HG03354 (cell line): Measurements from ENCODE around the gene NPAS3.

Source experiments
- ATAC-seq: cut with Tn5 transposase; IDR thresholded peaks from one replicate; pipeline ENCODE4 v1.9.1; 2021; ENCODE audit warnings: mild to moderate bottlenecking; ENCODE audit not compliant: unreplicated experiment, poor library complexity, severe bottlenecking

Gene NPAS3

DNA sequence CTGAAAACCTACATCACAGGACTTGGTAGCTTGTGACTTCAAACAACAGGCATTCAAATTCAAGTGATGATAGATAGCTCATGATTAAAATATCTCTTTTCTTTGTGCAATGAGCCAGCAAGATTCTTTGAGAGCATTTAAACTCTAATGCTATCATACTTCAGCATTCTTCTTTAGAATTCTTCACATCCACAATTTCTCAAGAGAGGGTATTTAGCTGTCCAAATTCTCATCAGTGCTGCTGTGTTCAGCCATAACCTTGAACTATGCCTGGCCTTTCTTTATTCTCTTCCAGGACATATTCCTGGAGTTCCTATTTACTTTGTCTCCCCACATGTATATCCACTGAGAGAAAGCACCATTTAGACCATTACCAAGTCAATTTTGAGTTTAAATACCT, 691.1 kb downstream of the NPAS3 start:
- ATAC-seq, result no peak

DNA sequence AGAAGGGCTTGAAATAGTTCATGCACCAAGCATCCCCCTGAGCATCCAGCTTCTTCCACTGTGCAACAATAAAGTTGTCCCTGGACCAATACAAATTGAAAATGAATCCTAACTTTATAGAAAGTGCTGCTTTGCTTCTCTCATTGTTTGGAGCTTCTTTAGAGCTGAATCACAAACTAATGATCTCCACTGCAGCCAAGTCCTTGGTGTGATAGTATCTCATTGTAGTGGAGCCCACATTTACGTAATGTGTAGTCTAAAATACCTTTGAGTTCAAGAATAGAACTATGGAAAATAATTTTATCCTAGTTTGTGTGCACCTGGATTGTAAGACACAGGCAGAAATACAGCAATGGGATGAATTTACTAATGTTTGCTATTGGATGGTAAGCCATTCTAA, 692.3 kb downstream of the NPAS3 start:
- no peak for ATAC-seq

- ATAC-seq, result no peak
Measured at GRCh38 chr14:33631441-33631840, 692.8 kb downstream of the NPAS3 start.

- no peak for ATAC-seq
Measured at GRCh38 chr14:33634631-33635030, 696.0 kb downstream of the NPAS3 start.

- no peak for ATAC-seq
Measured at GRCh38 chr14:33636716-33637115, 698.0 kb downstream of the NPAS3 start.

DNA sequence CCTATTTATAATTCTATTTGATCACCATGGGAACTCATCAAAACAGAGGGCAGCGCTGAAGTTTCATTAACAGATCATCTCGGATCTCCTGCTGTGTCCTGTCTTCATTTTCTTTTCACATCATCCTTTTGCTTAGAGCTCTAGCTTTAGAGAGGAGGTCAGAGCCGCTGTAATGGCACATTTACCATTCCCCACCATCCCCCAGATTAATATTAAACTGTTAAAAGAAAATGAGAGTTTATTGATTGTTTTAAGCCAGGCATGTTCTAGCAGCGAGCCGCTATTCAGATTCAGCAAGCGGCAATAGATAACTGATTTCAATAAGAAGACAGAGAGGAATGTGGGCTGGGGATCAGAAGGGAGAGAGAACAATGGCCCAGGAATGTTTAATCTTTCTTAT, 703.4 kb downstream of the NPAS3 start:
- no peak for ATAC-seq

DNA sequence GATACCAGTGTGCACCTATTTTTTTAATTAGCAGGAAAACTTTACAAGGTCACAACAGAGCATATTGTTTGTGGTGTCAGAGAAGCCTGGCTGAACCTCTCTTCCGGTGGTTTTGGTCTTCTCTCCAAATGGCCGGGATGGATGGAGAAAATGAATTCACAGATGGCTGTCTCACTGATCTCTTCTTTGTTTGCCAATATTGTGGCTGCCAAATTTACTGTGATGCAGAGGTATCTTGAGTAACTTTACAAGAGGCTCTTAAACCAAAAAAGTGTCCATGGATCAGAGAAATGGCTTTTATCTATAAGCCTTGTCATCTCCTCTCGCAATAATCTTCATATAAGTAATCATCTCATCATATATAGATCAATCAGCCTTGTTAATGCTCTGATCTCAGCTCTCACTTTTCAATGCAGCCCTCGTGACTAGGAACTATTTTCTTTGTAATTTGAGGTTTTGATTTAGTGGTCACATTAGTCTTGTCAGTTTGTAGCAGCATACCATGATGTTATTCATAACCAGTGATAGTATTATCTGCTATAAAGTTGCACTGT, 704.1 kb downstream of the NPAS3 start:
- ATAC-seq, result no peak

DNA sequence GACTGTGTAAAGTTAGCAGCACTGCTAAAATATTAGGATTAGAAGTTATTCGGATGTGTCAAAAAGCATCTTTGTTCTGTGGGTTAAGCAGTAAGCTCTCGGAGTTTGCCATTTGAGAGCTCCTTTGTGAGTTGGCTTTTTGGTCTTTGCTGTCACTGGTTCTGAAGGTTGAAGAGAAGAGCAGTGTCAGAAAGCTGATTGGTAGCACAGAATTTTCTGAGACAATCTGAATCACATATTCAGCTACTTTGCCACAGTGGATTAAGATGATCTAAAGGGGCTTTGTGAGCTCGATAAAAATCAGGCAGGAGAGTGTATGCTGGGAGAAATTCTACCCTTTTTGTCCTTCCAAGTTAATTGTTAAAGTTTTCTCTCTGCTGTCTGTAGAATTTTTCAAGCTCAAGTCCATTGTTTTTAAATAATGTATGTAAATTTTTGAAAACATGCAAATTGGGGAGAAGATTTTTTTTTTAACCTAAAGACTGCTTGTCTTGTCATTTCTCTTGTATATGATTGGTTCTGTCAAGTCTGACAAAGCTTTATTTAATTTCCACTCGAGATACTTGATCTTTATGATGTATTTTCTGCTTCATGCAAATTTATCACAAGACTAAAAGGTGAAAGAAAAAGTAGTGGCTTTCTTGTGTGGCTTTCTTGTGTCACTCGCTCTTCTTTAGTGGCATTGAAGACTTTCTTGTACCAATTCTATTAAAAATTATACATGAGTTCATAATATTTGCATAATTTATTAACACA, 704.9 kb downstream of the NPAS3 start:
- no peak for ATAC-seq

DNA sequence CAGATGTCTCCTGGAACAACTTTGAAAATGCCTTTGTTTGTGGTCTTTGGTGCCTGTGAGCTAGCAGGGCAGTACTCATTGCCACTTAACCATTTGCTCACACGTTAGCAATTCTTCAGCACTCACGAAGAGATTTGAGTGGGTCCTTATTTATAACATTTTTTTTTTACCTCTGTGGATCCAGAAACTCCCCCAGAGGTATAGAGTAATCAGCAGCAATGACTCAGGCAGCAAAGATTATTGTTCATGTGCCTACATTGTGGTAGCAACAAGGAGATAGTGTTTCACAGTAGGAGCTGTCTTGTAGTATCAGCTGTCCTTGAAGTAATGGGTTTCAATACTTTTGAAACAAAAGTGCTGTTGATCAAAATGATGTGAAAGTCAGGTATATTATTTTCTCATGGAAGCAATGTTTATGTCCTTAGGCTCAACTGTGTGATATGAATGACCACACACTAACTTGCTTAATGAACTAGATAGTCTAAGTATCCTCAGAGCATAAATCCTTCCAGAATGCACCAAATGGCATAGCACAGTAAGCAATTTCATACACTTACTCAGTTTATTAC, 708.1 kb downstream of the NPAS3 start:
- ATAC-seq, result no peak

- no peak for ATAC-seq
Measured at GRCh38 chr14:33647385-33647786, 708.7 kb downstream of the NPAS3 start.

DNA sequence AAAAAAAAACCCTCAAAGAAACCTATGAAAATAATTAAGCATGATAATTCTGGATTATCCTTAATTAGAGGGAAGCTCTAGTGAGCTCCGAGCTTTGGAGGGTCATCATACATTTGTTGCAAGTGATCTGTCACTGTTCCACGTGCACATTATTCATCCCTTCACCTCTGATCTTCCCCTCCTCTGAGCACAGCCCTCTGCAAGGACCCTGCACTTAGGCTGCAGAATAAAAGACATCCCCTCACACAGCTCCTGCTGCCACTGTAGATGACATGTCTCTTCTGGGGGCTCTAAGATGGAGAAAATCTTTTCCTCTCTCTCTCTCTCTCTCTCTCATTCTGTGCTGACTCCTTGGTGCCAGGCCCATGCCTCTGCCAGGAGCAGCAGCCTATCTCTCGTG, 711.8 kb downstream of the NPAS3 start:
- ATAC-seq, result no peak

DNA sequence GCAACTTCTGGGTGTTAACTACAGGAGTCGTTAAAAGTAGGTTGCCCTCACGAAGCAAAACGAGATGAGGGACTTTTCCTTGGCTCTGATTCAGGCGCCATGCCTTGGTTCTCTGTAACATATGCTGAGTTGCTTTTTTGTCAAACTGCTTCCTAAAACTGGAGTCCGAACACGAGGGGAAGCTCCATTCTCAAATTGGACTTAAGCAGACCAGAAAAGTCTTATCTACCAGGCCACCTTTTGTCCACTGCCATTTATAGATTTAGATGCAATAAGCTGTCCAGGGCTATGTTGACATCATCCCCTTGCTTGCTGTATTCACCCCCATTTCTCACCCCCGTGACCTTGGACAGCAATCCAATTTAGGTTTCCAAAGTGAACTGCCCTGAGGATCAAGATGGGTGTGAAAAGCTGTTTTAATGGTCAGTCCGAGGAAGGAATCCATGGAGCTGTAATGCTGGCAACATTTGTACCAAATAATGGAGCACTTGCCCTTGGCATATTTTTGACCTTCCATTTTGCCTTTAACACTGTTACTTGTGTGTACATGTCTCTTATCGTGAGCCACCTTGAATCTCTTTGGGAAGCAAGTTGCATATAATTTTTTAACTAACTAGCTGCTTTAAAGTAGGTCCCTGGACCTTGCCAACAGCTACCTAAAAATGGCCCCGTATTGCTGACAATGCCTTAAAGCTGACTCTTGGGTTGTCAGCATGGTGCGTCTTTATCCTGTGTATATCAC, 714.1 kb downstream of the NPAS3 start:
- no peak for ATAC-seq

- ATAC-seq, result no peak
Measured at GRCh38 chr14:33653308-33653695, 714.6 kb downstream of the NPAS3 start.

GRCh38 chr14:33655421-33655820, 716.7 kb downstream of the NPAS3 start:
- ATAC-seq, result no peak

- no peak for ATAC-seq
Measured at GRCh38 chr14:33657476-33657875, 718.8 kb downstream of the NPAS3 start.

DNA sequence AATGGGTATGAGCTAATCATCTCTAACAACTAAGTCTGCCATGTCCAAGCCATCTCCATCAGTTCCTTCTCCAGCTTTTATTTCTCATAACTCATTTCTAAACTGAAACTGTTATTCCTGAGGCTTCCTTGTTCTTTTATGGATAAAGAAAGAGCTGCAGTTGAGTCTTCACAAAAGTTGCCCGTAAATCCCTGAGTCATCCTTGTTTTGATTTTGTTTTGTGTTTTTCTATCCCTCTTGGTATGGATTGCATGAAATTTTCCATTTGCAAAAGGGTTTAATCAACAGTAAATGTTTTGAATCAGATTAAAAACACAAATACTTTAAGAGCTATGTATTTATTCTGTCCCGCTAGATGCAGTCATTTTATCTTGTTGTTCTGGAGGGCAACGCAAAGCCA, 721.6 kb downstream of the NPAS3 start:
- no peak for ATAC-seq

GRCh38 chr14:33661101-33661500, 722.4 kb downstream of the NPAS3 start:
- no peak for ATAC-seq

GRCh38 chr14:33668066-33668465, 729.4 kb downstream of the NPAS3 start:
- ATAC-seq, result no peak

DNA sequence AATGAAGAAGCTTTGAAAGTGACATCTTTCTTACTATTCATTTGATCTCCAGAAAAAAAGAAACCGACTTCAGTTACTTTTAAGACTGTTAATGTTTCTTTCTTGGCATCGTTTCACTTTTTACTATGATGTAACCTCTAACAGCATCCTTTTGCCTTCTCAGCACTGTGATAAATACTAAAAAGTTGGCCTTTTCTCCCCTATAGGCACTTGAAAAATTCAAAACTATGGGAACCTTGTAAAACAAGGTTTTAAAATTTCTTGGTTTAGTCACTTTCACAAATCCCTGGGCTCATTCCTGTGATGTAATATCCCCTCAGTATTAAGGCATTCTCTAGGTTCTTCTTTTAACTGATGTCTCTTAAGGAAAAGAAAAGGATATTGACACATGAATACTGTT, 730.4 kb downstream of the NPAS3 start:
- no peak for ATAC-seq

- ATAC-seq, result no peak
Measured at GRCh38 chr14:33670235-33670634, 731.6 kb downstream of the NPAS3 start.

GRCh38 chr14:33671556-33671955, 732.9 kb downstream of the NPAS3 start:
- ATAC-seq, result no peak
